K562 (cell line): Measurements from ENCODE around the gene RAB1B. TPM values are rescaled to one million over a fixed set of nuclear protein-coding genes. Genes with fewer than 3 reads are reported as not detected.
"Not testable (repeated sequence)": the region's sequence is repeated elsewhere in the genome, so short reads cannot be mapped to it uniquely, and the experiment has no call there.

ENCODE experiments used
- ATAC-seq: fragments of 200-7000 bp; cut with Tn5 transposase; 3 replicates; pipeline ENCODE4 v1.9.1; 2020; ENCODE audit warnings: moderate library complexity
- BruUV-seq: library from RNA; stranded (reverse); fragments of 400-500 nt; replicated peaks from 2 replicates; lab custom pipeline; 2021; lab: Mats Ljungman, UMichigan
- CTCF ChIA-PET: fragments of 300-600 bp; formaldehyde crosslinking; extraction: SDS; loops from one replicate; lab custom pipeline; 2021; ENCODE audit warnings: low intra/inter-chr PET ratio; lab: Yijun Ruan, JAX
- POLR2A ChIA-PET: fragments of 300-600, 350-650 bp; sonication (Branson Sonifier 250); formaldehyde crosslinking; extraction: SDS; loops from one replicate; lab custom pipeline; 2021; ENCODE audit warnings: antibody characterized with exemption, inconsistent platforms; lab: Yijun Ruan, JAX
- DNase-seq, 4 experiments: peaks; one replicate each; pipeline versions ENCODE4 v3.0.0 to v3.0.0-alpha.2; 2011 to 2018; ENCODE audit warnings: low spot score in 3 of 4, mixed read lengths in 3 of 4; ENCODE audit errors: extremely low read depth in 1 of 4
- FAIRE-seq: peaks from 2 replicates; lab custom pipeline; 2011; peaks lifted over from hg19 to GRCh38; lab: Jason Lieb, UNC
- H2AFZ ChIP-seq: 2 replicates; pipeline ENCODE4 v1.6.0; 2011; ENCODE audit warnings: low read depth, low read length, control low read depth, inconsistent platforms
- H3K27ac ChIP-seq: fragments of 200-600 bp; 3 replicates; pipeline ENCODE4 v1.8.0; 2011; ENCODE audit warnings: low read depth, mild to moderate bottlenecking, control low read depth, inconsistent platforms, low read length, moderate library complexity, mixed read lengths; ENCODE audit errors: extremely low read depth
- H3K27me3 ChIP-seq, 2 experiments: fragments of 300-600 bp in 1 of 2; 2 replicates in 1 of 2; 3 replicates in 1 of 2; pipeline versions ENCODE4 v1.6.0 to v1.8.0; 2011; ENCODE audit warnings: inconsistent platforms in 2 of 2, low read length in 2 of 2, mild to moderate bottlenecking in 1 of 2, mixed read lengths in 1 of 2, moderate library complexity in 1 of 2; ENCODE audit not compliant: control insufficient read depth in 2 of 2, insufficient read depth in 2 of 2
- H3K36me3 ChIP-seq: fragments of 300-600 bp; 3 replicates; pipeline ENCODE4 v1.8.0; 2011; ENCODE audit warnings: mild to moderate bottlenecking, low read length, inconsistent platforms; ENCODE audit not compliant: control insufficient read depth, insufficient read depth
- H3K4me1 ChIP-seq, 2 experiments: fragments of 200-600 bp in 1 of 2; replicated peaks in 1 of 2; 2 replicates in 1 of 2; 3 replicates in 1 of 2; pipeline versions ENCODE4 v1.5.1 to v1.8.0; 2011; ENCODE audit warnings: inconsistent platforms in 2 of 2, low read length in 2 of 2, mild to moderate bottlenecking in 1 of 2, mixed read lengths in 1 of 2, moderate library complexity in 1 of 2; ENCODE audit not compliant: control insufficient read depth in 2 of 2, insufficient read depth in 2 of 2
- H3K4me2 ChIP-seq: 2 replicates; pipeline ENCODE4 v1.6.1; 2011; ENCODE audit warnings: low read length, control low read depth, inconsistent platforms, mixed read lengths; ENCODE audit not compliant: insufficient read depth
- H3K4me3 ChIP-seq: fragments of 200-600 bp; sonication (generic), shearing (Covaris generic); 2 replicates; pipeline ENCODE4 v1.5.1; 2016; ENCODE audit warnings: control low read depth, inconsistent platforms
- H3K79me2 ChIP-seq: fragments of 200-600 bp; 3 replicates; pipeline ENCODE4 v1.8.0; 2011; ENCODE audit warnings: low read length, inconsistent platforms; ENCODE audit not compliant: control insufficient read depth, insufficient read depth
- H3K9ac ChIP-seq, 2 experiments: 2 replicates each; pipeline versions ENCODE4 v1.6.0 to v1.6.1; 2011; ENCODE audit warnings: low read depth in 2 of 2, low read length in 2 of 2, control low read depth in 1 of 2, inconsistent platforms in 1 of 2, mild to moderate bottlenecking in 1 of 2, mixed read lengths in 1 of 2; ENCODE audit not compliant: insufficient read depth in 1 of 2
- H3K9me1 ChIP-seq: one replicate; pipeline ENCODE4 v1.6.0; 2011; ENCODE audit warnings: inconsistent platforms, mild to moderate bottlenecking, low read length, moderate library complexity; ENCODE audit not compliant: control insufficient read depth, insufficient read depth
- H3K9me3 ChIP-seq: replicated peaks from 2 replicates; pipeline ENCODE4 v1.5.1; 2011; ENCODE audit warnings: low read depth, low read length, inconsistent platforms; ENCODE audit not compliant: control insufficient read depth, insufficient read depth
- H4K20me1 ChIP-seq: replicated peaks from 2 replicates; pipeline ENCODE4 v1.6.1; 2011; ENCODE audit warnings: low read length, inconsistent platforms, mixed read lengths; ENCODE audit not compliant: control insufficient read depth, insufficient read depth
- BRF2 ChIP-seq: IDR thresholded peaks from 3 replicates; pipeline ENCODE4 v1.6.1; 2011; ENCODE audit warnings: borderline replicate concordance, mild to moderate bottlenecking; ENCODE audit not compliant: insufficient read length, insufficient read depth
- CBFB ChIP-seq: sonication (generic); formaldehyde crosslinking; IDR thresholded peaks from 2 replicates; pipeline ENCODE4 v1.4.0; 2020; ENCODE audit warnings: mild to moderate bottlenecking, missing genetic modification reagents
- RBFOX2 ChIP-seq: fragments of 200-400 bp; formaldehyde crosslinking; IDR thresholded peaks from 2 replicates; pipeline ENCODE4 v1.6.1; 2017; ENCODE audit warnings: low read depth, mild to moderate bottlenecking, low read length, moderate library complexity
- RBM14 ChIP-seq: fragments of 200-400 bp; formaldehyde crosslinking; IDR thresholded peaks from 2 replicates; pipeline ENCODE4 v1.6.1; 2018; ENCODE audit warnings: low read depth, mild to moderate bottlenecking, low read length, moderate library complexity, borderline replicate concordance; ENCODE audit not compliant: insufficient read depth
- TSHZ1 ChIP-seq: fragments of 250-450 bp; sonication (Bioruptor Pico); IDR thresholded peaks from 2 replicates; pipeline ENCODE4 v1.4.0; 2020; ENCODE audit warnings: mild to moderate bottlenecking, moderate library complexity
- WGBS: fragments of 100-300 bp; shearing (Covaris generic); methylation state at CpG from one replicate; pipeline ENCODE4 v1.1.6; 2016; ENCODE audit warnings: low coverage, mixed read lengths; ENCODE audit not compliant: insufficient coverage; ENCODE audit errors: missing lambda C conversion rate; 5-methylcytosine and 5-hydroxymethylcytosine counted together
- in situ Hi-C: fragments of 300-500 bp; cut with MboI; formaldehyde crosslinking; loops from 4 replicates; pipeline ENCODE4 v1.15.0; 2018; ENCODE audit warnings: inconsistent platforms, mixed read lengths
- intact Hi-C: fragments of 100-400 bp; cut with micrococcal nuclease; formaldehyde crosslinking; loops from 2 replicates; pipeline ENCODE4 v1.14.2; 2022
- polyA plus RNA-seq, 8 experiments: library from polyadenylated mRNA; depleted of rRNA in 4 of 8; stranded (reverse) in 5 of 8; unstranded in 3 of 8; fragments of >200 nt; fragmentation: Nextera tagmentation in 2 of 8; fragmentation: Illumina TruSeq in 1 of 8; extraction: Ambion mirVana in 2 of 8; extraction: Trizol in 1 of 8; gene quantifications; 2 replicates each; pipeline versions ENCODE4 v1.2.1 to v1.2.3, GENCODE V29; 2011 to 2014; ENCODE audit warnings: inconsistent platforms in 1 of 8, missing spikeins in 1 of 8
- total RNA-seq, 7 experiments: library from RNA; depleted of rRNA in 6 of 7; stranded (reverse); fragments of >200 nt in 6 of 7; fragmentation: Illumina TruSeq in 2 of 7; extraction: Trizol in 2 of 7; gene quantifications; 2 replicates each; pipeline versions ENCODE4 v1.2.1 to v1.2.3, GENCODE V29; 2011 to 2021; ENCODE audit warnings: low replicate concordance in 1 of 7

Gene RAB1B
- total and polyA plus RNA-seq, 9 of the 15 experiments (the other 6 are each of a cell fraction or from before 2014, with no cell fraction given) = 5.6 to 146 (median 98.6) TPM

GRCh38 chr11:66275984-66276612 lies 7.7 kb downstream of the RAB1B start:
- Histone ChIP-seq H3K9me1 (no peaks in the 10 kb centered on the region), H3K36me3 (peaks cover 51% of the 10 kb centered on the region), H4K20me1 (0 out of 2 replicates have a peak, but pooled peaks cover 10% of the 10 kb centered on the region), H3K9me3 (no peaks in the 10 kb centered on the region), H3K27me3 (no peaks in the 10 kb centered on the region), H3K4me3 (no peak overlapping the region), H3K9ac (no peak overlapping the region; a peak in 1 of 4 replicates), H3K27ac (no peak overlapping the region), H3K4me2 (no peak overlapping the region), H3K79me2 (peaks cover 3% of the 10 kb centered on the region; the same call in 1 of the 3 replicates), H3K4me1 (peaks cover 0 to 18% of the 10 kb centered on the region in 2 experiments; a peak in 2 of 5 replicates), H2AFZ (no peak overlapping the region)
- ATAC-seq (no peak), FAIRE-seq (no peak), DNase-seq (no peak)
- no TSS peak for BruUV-seq
- TF ChIP-seq CBFB (CRISPR knock-in tag) (no peak), RBFOX2 (0 out of 2 replicates have a peak, but pooled peaks have one; percentile 14), BRF2 (no peak), TSHZ1 (CRISPR knock-in tag) (no peak), RBM14 (no peak)
- ChIA-PET CTCF (no interaction called here), POLR2A (no interaction called here)
- 82% methylated on average over 9 of the region's 14 CpGs for WGBS
- in situ Hi-C loops (no loop called here), intact Hi-C loops (no loop called here)

- H3K4me2 ChIP-seq, intact Hi-C loops, DNase-seq, H3K27ac ChIP-seq, H3K27me3 ChIP-seq, H3K4me3 ChIP-seq, H3K9ac ChIP-seq, H3K9me1 ChIP-seq, H4K20me1 ChIP-seq, H2AFZ ChIP-seq, H3K9me3 ChIP-seq, FAIRE-seq, CTCF ChIA-PET, in situ Hi-C loops, H3K79me2 ChIP-seq, BruUV-seq: not testable (repeated sequence)
- Histone ChIP-seq H3K36me3 (peaks cover 48% of the 10 kb centered on the region), H3K4me1 (peaks cover 0 to 18% of the 10 kb centered on the region in 2 experiments; a peak in 2 of 5 replicates)
- WGBS = 100% methylated on average over 3 of the region's 13 CpGs
- peak; percentile 3; the same call in 1 of the 3 replicates for ATAC-seq
- POLR2A ChIA-PET = interaction anchor here (0.7 to 1.5 kb wide), 3 partner anchors 9 to 197 kb away, joined by 3 to 5 read pairs (median 3); partner anchors contain the start of gene YIF1A
These were observed 8.2 kb downstream of the RAB1B start for GRCh38 chr11:66276619-66277018.
